HepG2 (cell line): ENCODE results near the gene ZNF382. TPM values are rescaled to one million over a fixed set of nuclear protein-coding genes. Genes with fewer than 3 reads are reported as not detected.

Source experiments
- ATAC-seq: fragments of 200-7000 bp; cut with Tn5 transposase; 3 replicates; pipeline ENCODE4 v1.9.1; 2020; ENCODE audit warnings: mild to moderate bottlenecking, moderate library complexity
- BruUV-seq: library from RNA; stranded (reverse); fragments of 400-500 nt; replicated peaks from 2 replicates; lab custom pipeline; 2021; lab: Mats Ljungman, UMichigan
- CTCF ChIA-PET: fragments of 300-600 bp; formaldehyde crosslinking; extraction: SDS; loops from one replicate; lab custom pipeline; 2021; ENCODE audit warnings: low total read pairs, inconsistent platforms, low intra/inter-chr PET ratio; lab: Yijun Ruan, JAX
- POLR2A ChIA-PET: fragments of 350-600 bp; sonication (Branson Sonifier 250); formaldehyde crosslinking; loops from one replicate; lab custom pipeline; 2020; ENCODE audit warnings: antibody characterized with exemption, inconsistent platforms; lab: Yijun Ruan, JAX
- DNase-seq: peaks from one replicate; pipeline ENCODE4 v3.0.0-alpha.2; 2015; ENCODE audit warnings: low spot score
- FAIRE-seq: peaks from 3 replicates; lab custom pipeline; 2011; peaks lifted over from hg19 to GRCh38; lab: Jason Lieb, UNC
- H2AFZ ChIP-seq: one replicate; pipeline ENCODE4 v1.6.1; 2011; ENCODE audit warnings: low read length, inconsistent platforms
- H3K27ac ChIP-seq: fragments of 300-600 bp; 3 replicates; pipeline ENCODE4 v1.8.0; 2011; ENCODE audit warnings: mixed run types, mild to moderate bottlenecking, mixed read lengths, low read length, inconsistent platforms; ENCODE audit not compliant: insufficient read depth; ENCODE audit errors: extremely low read length
- H3K27me3 ChIP-seq, 2 experiments: fragments of 200-600 bp in 1 of 2; 2 replicates in 1 of 2; 3 replicates in 1 of 2; pipeline versions ENCODE4 v1.6.0 to v1.8.0; 2011; ENCODE audit warnings: low read length in 2 of 2, mild to moderate bottlenecking in 2 of 2, moderate library complexity in 2 of 2, inconsistent platforms in 1 of 2; ENCODE audit not compliant: insufficient read depth in 2 of 2, control insufficient read depth in 1 of 2
- H3K36me3 ChIP-seq, 2 experiments: fragments of 200-600 bp in 1 of 2; replicated peaks in 1 of 2; 2 replicates in 1 of 2; 3 replicates in 1 of 2; pipeline versions ENCODE4 v1.5.1 to v1.8.0; 2011; ENCODE audit warnings: low read length in 2 of 2, inconsistent platforms in 1 of 2; ENCODE audit not compliant: insufficient read depth in 2 of 2, control insufficient read depth in 1 of 2
- H3K4me1 ChIP-seq: 2 replicates; pipeline ENCODE4 v1.5.1; 2012; ENCODE audit warnings: low read length, inconsistent platforms; ENCODE audit not compliant: insufficient read depth
- H3K4me2 ChIP-seq: 2 replicates; pipeline ENCODE4 v1.6.0; 2011; ENCODE audit warnings: low read depth, low read length, inconsistent platforms
- H3K4me3 ChIP-seq, 3 experiments: fragments of 200-600 bp in 1 of 3; sonication (generic), shearing (Covaris generic) in 1 of 3; replicated peaks in 1 of 3; 2 replicates each; pipeline ENCODE4 v1.5.1; 2011 to 2016; ENCODE audit warnings: low read length in 3 of 3, inconsistent platforms in 2 of 3, low read depth in 2 of 3, mild to moderate bottlenecking in 2 of 3, control low read depth in 1 of 3, mixed read lengths in 1 of 3; ENCODE audit not compliant: insufficient read depth in 1 of 3
- H3K79me2 ChIP-seq: one replicate; pipeline ENCODE4 v1.6.1; 2011; ENCODE audit warnings: low read length, inconsistent platforms; ENCODE audit not compliant: insufficient read depth
- H3K9ac ChIP-seq: 2 replicates; pipeline ENCODE4 v1.6.0; 2011; ENCODE audit warnings: mild to moderate bottlenecking, low read depth, low read length, inconsistent platforms; ENCODE audit not compliant: insufficient read depth
- H3K9me3 ChIP-seq: 2 replicates; pipeline ENCODE4 v1.5.1; 2012; ENCODE audit warnings: mild to moderate bottlenecking, low read length
- H4K20me1 ChIP-seq: 2 replicates; pipeline ENCODE4 v1.6.0; 2011; ENCODE audit warnings: inconsistent platforms, mild to moderate bottlenecking, low read length, moderate library complexity; ENCODE audit not compliant: insufficient read depth
- CHD2 ChIP-seq: IDR thresholded peaks from 2 replicates; pipeline ENCODE4 v1.6.1; 2011; ENCODE audit warnings: low read depth, low read length, improper control_type of control experiment
- DDIT3 ChIP-seq: sonication (generic); formaldehyde crosslinking; IDR thresholded peaks from 2 replicates; pipeline ENCODE4 v1.4.0; 2020; ENCODE audit warnings: mild to moderate bottlenecking, missing genetic modification reagents
- EZH2 ChIP-seq: conservative IDR thresholded peaks from 2 replicates; pipeline ENCODE4 v1.6.1; 2012; ENCODE audit warnings: mild to moderate bottlenecking, low read depth, low read length, moderate library complexity
- ISX ChIP-seq: sonication (generic); formaldehyde crosslinking; conservative IDR thresholded peaks from 2 replicates; pipeline ENCODE4 v1.5.0; 2020; ENCODE audit warnings: missing genetic modification reagents
- JDP2 ChIP-seq: sonication (generic); formaldehyde crosslinking; IDR thresholded peaks from 2 replicates; pipeline ENCODE4 v1.8.1; 2022; ENCODE audit warnings: missing genetic modification reagents, borderline replicate concordance
- MZF1 ChIP-seq: sonication (generic); formaldehyde crosslinking; IDR thresholded peaks from 2 replicates; pipeline ENCODE4 v1.8.1; 2023; ENCODE audit warnings: mild to moderate bottlenecking, missing genetic modification reagents, borderline replicate concordance
- NPAS2 ChIP-seq: sonication (generic); formaldehyde crosslinking; IDR thresholded peaks from 2 replicates; pipeline ENCODE4 v1.8.0; 2022; ENCODE audit warnings: mild to moderate bottlenecking, missing genetic modification reagents, borderline replicate concordance
- PAX8 ChIP-seq: sonication (generic); formaldehyde crosslinking; IDR thresholded peaks from 2 replicates; pipeline ENCODE4 v1.8.0; 2022; ENCODE audit warnings: mild to moderate bottlenecking, missing genetic modification reagents, borderline replicate concordance
- SALL2 ChIP-seq: sonication (generic); formaldehyde crosslinking; IDR thresholded peaks from 2 replicates; pipeline ENCODE4 v1.8.1; 2023; ENCODE audit warnings: mild to moderate bottlenecking, missing genetic modification reagents, inconsistent platforms
- SMYD3 ChIP-seq: sonication (generic); formaldehyde crosslinking; IDR thresholded peaks from 2 replicates; pipeline ENCODE4 v1.8.1; 2023; ENCODE audit warnings: mild to moderate bottlenecking, missing genetic modification reagents
- YY1 ChIP-seq: IDR thresholded peaks from 2 replicates; pipeline ENCODE4 v1.6.1; 2011; ENCODE audit warnings: low read length, low read depth, moderate library complexity, mild to moderate bottlenecking; ENCODE audit not compliant: insufficient read depth, insufficient replicate concordance
- ZEB1 ChIP-seq: IDR thresholded peaks from 2 replicates; pipeline ENCODE4 v1.6.1; 2012; ENCODE audit warnings: mild to moderate bottlenecking, low read depth, inconsistent platforms; ENCODE audit not compliant: insufficient replicate concordance
- ZNF10 ChIP-seq: sonication (generic); formaldehyde crosslinking; IDR thresholded peaks from 2 replicates; pipeline ENCODE4 v1.4.0; 2020; ENCODE audit warnings: mild to moderate bottlenecking, low read depth, missing genetic modification reagents, borderline replicate concordance
- ZNF264 ChIP-seq: sonication (generic); formaldehyde crosslinking; IDR thresholded peaks from 2 replicates; pipeline ENCODE4 v1.4.0; 2020; ENCODE audit warnings: missing genetic modification reagents
- ZNF33B ChIP-seq: sonication (generic); formaldehyde crosslinking; IDR thresholded peaks from 2 replicates; pipeline ENCODE4 v1.5.1; 2020; ENCODE audit warnings: mild to moderate bottlenecking, missing genetic modification reagents
- ZNF441 ChIP-seq: sonication (generic); formaldehyde crosslinking; IDR thresholded peaks from 2 replicates; pipeline ENCODE4 v1.7.0; 2021; ENCODE audit warnings: missing genetic modification reagents, borderline replicate concordance
- ZNF615 ChIP-seq: sonication (generic); formaldehyde crosslinking; IDR thresholded peaks from 2 replicates; pipeline ENCODE4 v1.5.0; 2020; ENCODE audit warnings: mild to moderate bottlenecking, missing genetic modification reagents, borderline replicate concordance
- ZNF841 ChIP-seq: sonication (generic); formaldehyde crosslinking; IDR thresholded peaks from 2 replicates; pipeline ENCODE4 v1.8.1; 2023; ENCODE audit warnings: missing genetic modification reagents, borderline replicate concordance
- WGBS: methylation state at CpG from one replicate; pipeline ENCODE4 v1.1.6; 2017; ENCODE audit warnings: low lambda C conversion rate; 5-methylcytosine and 5-hydroxymethylcytosine counted together
- in situ Hi-C: cut with HindIII; loops from 2 replicates; pipeline ENCODE4 v1.10.0; 2017; ENCODE audit warnings: low pct_unique_long_range_greater_than_20kb; ENCODE audit not compliant: extremely low pct_ligation_motif_present
- intact Hi-C: fragments of 100-400 bp; cut with micrococcal nuclease; formaldehyde crosslinking; loops from one replicate; pipeline ENCODE4 v1.10.0; 2022; ENCODE audit not compliant: unreplicated experiment
- polyA plus RNA-seq, 8 experiments: library from polyadenylated mRNA; depleted of rRNA in 3 of 8; stranded (reverse) in 7 of 8; unstranded in 1 of 8; fragments of >200 nt; fragmentation: Illumina TruSeq in 4 of 8; extraction: Trizol in 4 of 8; gene quantifications; 2 replicates each; pipeline versions ENCODE4 v1.2.1 to v1.2.3, GENCODE V29; 2011 to 2016; ENCODE audit warnings: low read depth in 4 of 8, missing spikeins in 1 of 8, mixed read lengths in 1 of 8; ENCODE audit not compliant: insufficient read depth in 1 of 8
- total RNA-seq, 5 experiments: library from RNA; depleted of rRNA; stranded (reverse); fragments of >200 nt; fragmentation: Illumina TruSeq; extraction: Trizol; gene quantifications; 2 replicates each; pipeline ENCODE4 v1.2.3, GENCODE V29; 2016; ENCODE audit warnings: low read depth in 1 of 5

The ZNF382 gene
- total and polyA plus RNA-seq, 2 of the 13 experiments (the other 11 are each of a cell fraction or from before 2014, with no cell fraction given) = 2.3 to 6.8 TPM

- TF ChIP-seq MZF1 (CRISPR knock-in tag) = no peak
- no peak for TF ChIP-seq YY1
- no peak for TF ChIP-seq CHD2
- no peak for TF ChIP-seq NPAS2 (CRISPR knock-in tag)
- TF ChIP-seq, all 625 proteins: peak for 0
These were observed 40.7 kb upstream of the ZNF382 start (continued) for GRCh38 chr19:36564391-36564790.

GRCh38 chr19:36572593-36573019 is 32.5 kb upstream of the ZNF382 start:
- Histone ChIP-seq H3K79me2 (peaks cover 25% of the 10 kb centered on the region), H3K9ac (peak overlapping the region; percentile 81), H4K20me1 (no peaks in the 10 kb centered on the region), H3K4me3 (peak overlapping the region; percentile 67 to 91 (median 77)), H2AFZ (peak overlapping the region; percentile 22), H3K27me3 (no peaks in the 10 kb centered on the region; a peak in 1 of 5 replicates), H3K4me2 (peak overlapping the region; percentile 90), H3K27ac (peak overlapping the region; percentile 78), H3K4me1 (peaks cover 20% of the 10 kb centered on the region), H3K36me3 (peaks cover 3 to 17% of the 10 kb centered on the region in 2 experiments; a peak in 3 of 5 replicates), H3K9me3 (peaks cover 3% of the 10 kb centered on the region; the same call in 1 of the 2 replicates)
- POLR2A ChIA-PET = interaction anchor here (0.7 to 2.0 kb wide), 11 partner anchors 13 to 798 kb away, joined by 3 to 41 read pairs (median 7); partner anchors contain the start of genes ZNF146, ZNF260, ZNF345 and ZNF382
- DNase-seq = no peak
- intact Hi-C loops = loop anchor here (1.0 to 5.0 kb wide), 5 partner anchors 32 to 265 kb away; partner anchors contain the start of genes ZNF260, ZNF382, ZNF567 and ZNF790
- no peak for FAIRE-seq
- TF ChIP-seq ISX (CRISPR knock-in tag) = peak; percentile 15; the same call in 1 of the 2 replicates
- TF ChIP-seq ZNF441 (CRISPR knock-in tag) = no peak
- TF ChIP-seq ZNF841 (CRISPR knock-in tag) = no peak
- TF ChIP-seq SMYD3 (CRISPR knock-in tag) = peak; percentile 31; the same call in 1 of the 2 replicates
- no peak for TF ChIP-seq ZEB1
- no peak for TF ChIP-seq JDP2 (CRISPR knock-in tag)
- TF ChIP-seq ZNF264 (CRISPR knock-in tag) = 0 out of 2 replicates have a peak, but pooled peaks have one; percentile 6
- TF ChIP-seq DDIT3 (CRISPR knock-in tag) = no peak
- no peak for TF ChIP-seq ZNF10 (CRISPR knock-in tag)
- TF ChIP-seq ZNF615 (CRISPR knock-in tag) = peak; percentile 89; the same call in 1 of the 2 replicates
- TF ChIP-seq SALL2 (CRISPR knock-in tag) = no peak
- no peak for TF ChIP-seq ZNF33B (CRISPR knock-in tag)
- no peak for TF ChIP-seq EZH2
- no peak for TF ChIP-seq PAX8 (CRISPR knock-in tag)
- CTCF ChIA-PET = no interaction called here
- ATAC-seq = no peak
- TSS peak; percentile 81 for BruUV-seq
- 1% methylated on average over 11 of the region's 11 CpGs for WGBS
- in situ Hi-C loops = no loop called here
